GM23248 (cell line): ENCODE measurements around the gene TESPA1.

Source experiments
- EZH2 ChIP-seq: fragments of 200-600 bp; sonication (generic); IDR thresholded peaks from 2 replicates; pipeline ENCODE4 v1.6.1; 2018; ENCODE audit warnings: antibody characterized with exemption, mild to moderate bottlenecking; ENCODE audit not compliant: insufficient read depth, poor library complexity, severe bottlenecking
- EZH2phosphoT487 ChIP-seq: fragments of 200-600 bp; sonication (generic); IDR thresholded peaks from 2 replicates; pipeline ENCODE4 v1.6.1; 2018; ENCODE audit warnings: antibody characterized with exemption, moderate library complexity, mild to moderate bottlenecking, low read depth; ENCODE audit not compliant: insufficient read depth

GRCh38 chr12:54988402-54989054 lies 4.0 kb upstream of the TESPA1 start:
- TF ChIP-seq EZH2 (no peak), EZH2phosphoT487 (no peak)
